ACC112 (cell line): ENCODE data around the gene TSHR.

Experiments used
- H2AFZ ChIP-seq: fragments of 200-600 bp; sonication (generic); one replicate; pipeline ENCODE4 v1.6.0; 2017; ENCODE audit warnings: antibody characterized with exemption, low read length; ENCODE audit not compliant: unreplicated experiment
- H3K27ac ChIP-seq: fragments of 200-600 bp; sonication (generic); 2 replicates; pipeline ENCODE4 v1.5.1; 2014; ENCODE audit warnings: low read depth, mild to moderate bottlenecking, antibody characterized with exemption, low read length, moderate library complexity
- H3K27me3 ChIP-seq: fragments of 200-600 bp; sonication (generic); 2 replicates; pipeline ENCODE4 v1.6.1; 2014; ENCODE audit warnings: mild to moderate bottlenecking, antibody characterized with exemption, low read length, moderate library complexity, mixed read lengths; ENCODE audit not compliant: insufficient read depth
- H3K36me3 ChIP-seq: fragments of 200-600 bp; sonication (generic); 2 replicates; pipeline ENCODE4 v1.6.1; 2016; ENCODE audit warnings: mild to moderate bottlenecking, antibody characterized with exemption, low read length, moderate library complexity, mixed read lengths; ENCODE audit not compliant: insufficient read depth
- H3K4me1 ChIP-seq: fragments of 200-600 bp; sonication (generic); one replicate; pipeline ENCODE4 v1.6.1; 2016; ENCODE audit warnings: low read length, mixed read lengths; ENCODE audit not compliant: insufficient read depth, unreplicated experiment, control insufficient read depth
- H3K4me3 ChIP-seq: fragments of 200-600 bp; sonication (generic); 2 replicates; pipeline ENCODE4 v1.5.1; 2014; ENCODE audit warnings: mild to moderate bottlenecking, low read depth, low read length
- H3K79me2 ChIP-seq: fragments of 200-600 bp; sonication (generic); one replicate; pipeline ENCODE4 v1.6.0; 2016; ENCODE audit warnings: low read length; ENCODE audit not compliant: control insufficient read depth, unreplicated experiment, insufficient read depth

Gene TSHR

GRCh38 chr14:80930836-80931389 lies 24.5 kb upstream of the TSHR start:
- H2AFZ ChIP-seq: no peak overlapping the region
- H3K79me2 ChIP-seq: peaks cover 37% of the 10 kb centered on the region
- peak overlapping the region; percentile 55 for H3K27ac ChIP-seq
- H3K36me3 ChIP-seq: peaks cover 4% of the 10 kb centered on the region; the same call in 1 of the 2 replicates
- H3K27me3 ChIP-seq: no peaks in the 10 kb centered on the region
- peak overlapping the region; percentile 26 for H3K4me3 ChIP-seq
- peaks cover 15% of the 10 kb centered on the region for H3K4me1 ChIP-seq

GRCh38 chr14:80933282-80933681 lies 22.1 kb upstream of the TSHR start:
- Histone ChIP-seq H3K36me3 (peaks cover 4% of the 10 kb centered on the region; the same call in 1 of the 2 replicates), H3K27me3 (no peaks in the 10 kb centered on the region), H3K4me3 (no peak overlapping the region), H2AFZ (no peak overlapping the region), H3K4me1 (peaks cover 15% of the 10 kb centered on the region), H3K27ac (no peak overlapping the region), H3K79me2 (peaks cover 34% of the 10 kb centered on the region)

- H3K27ac ChIP-seq: no peak overlapping the region
- peaks cover 15% of the 10 kb centered on the region for H3K4me1 ChIP-seq
- no peaks in the 10 kb centered on the region for H3K27me3 ChIP-seq
- peaks cover 4% of the 10 kb centered on the region; the same call in 1 of the 2 replicates for H3K36me3 ChIP-seq
- H3K4me3 ChIP-seq: no peak overlapping the region
- H3K79me2 ChIP-seq: peaks cover 34% of the 10 kb centered on the region
- no peak overlapping the region for H2AFZ ChIP-seq
Measured at GRCh38 chr14:80933686-80934085, 21.7 kb upstream of the TSHR start.

- Histone ChIP-seq H2AFZ (no peak overlapping the region), H3K27ac (no peak overlapping the region), H3K4me3 (peak overlapping the region; percentile 91; the same call in 1 of the 2 replicates), H3K27me3 (no peaks in the 10 kb centered on the region), H3K79me2 (peaks cover 28% of the 10 kb centered on the region), H3K36me3 (no peaks in the 10 kb centered on the region), H3K4me1 (peaks cover 20% of the 10 kb centered on the region)
Measured at GRCh38 chr14:80940146-80940545, 15.3 kb upstream of the TSHR start.

GRCh38 chr14:80941241-80942185 lies 13.9 kb upstream of the TSHR start, which contains the start of gene CEP128:
CEP128 (minus strand) TSS chr14:80941738.
- H3K79me2 ChIP-seq: peaks cover 17% of the 10 kb centered on the region
- H2AFZ ChIP-seq: peak within 1 kb of the TSS; percentile 100
- peak within 1 kb of the TSS; percentile 2; the same call in 1 of the 2 replicates for H3K27ac ChIP-seq

GRCh38 chr14:80942191-80942600 lies 13.2 kb upstream of the TSHR start:
- H3K79me2 ChIP-seq: peaks cover 17% of the 10 kb centered on the region
- peaks cover 20% of the 10 kb centered on the region for H3K4me1 ChIP-seq
- no peaks in the 10 kb centered on the region for H3K36me3 ChIP-seq
- H3K27me3 ChIP-seq: no peaks in the 10 kb centered on the region
- peak overlapping the region; percentile 2; the same call in 1 of the 2 replicates for H3K27ac ChIP-seq
- peak overlapping the region; percentile 100 for H2AFZ ChIP-seq
- H3K4me3 ChIP-seq: peak overlapping the region; percentile 91

More at GRCh38 chr14:80941241-80942185, 13.9 kb upstream of the TSHR start, which contains the start of gene CEP128:
- Histone ChIP-seq H3K27me3 (no peaks in the 10 kb centered on the region), H3K4me1 (peaks cover 20% of the 10 kb centered on the region), H3K36me3 (no peaks in the 10 kb centered on the region), H3K4me3 (peak within 1 kb of the TSS; percentile 91)

GRCh38 chr14:80944861-80945617 lies 10.4 kb upstream of the TSHR start:
- Histone ChIP-seq H3K79me2 (peaks cover 10% of the 10 kb centered on the region), H3K27ac (no peak overlapping the region), H3K4me1 (peaks cover 14% of the 10 kb centered on the region), H2AFZ (no peak overlapping the region), H3K27me3 (peaks cover 20% of the 10 kb centered on the region), H3K36me3 (no peaks in the 10 kb centered on the region), H3K4me3 (no peak overlapping the region)

- Histone ChIP-seq H3K79me2 (peaks cover 1% of the 10 kb centered on the region), H3K36me3 (no peaks in the 10 kb centered on the region), H3K27ac (no peak overlapping the region), H3K4me3 (no peak overlapping the region), H3K4me1 (peaks cover 10% of the 10 kb centered on the region), H3K27me3 (peaks cover 28% of the 10 kb centered on the region), H2AFZ (no peak overlapping the region)
Measured at GRCh38 chr14:80946187-80946586, 9.2 kb upstream of the TSHR start.

GRCh38 chr14:80946797-80947196 lies 8.6 kb upstream of the TSHR start:
- H3K27ac ChIP-seq: no peak overlapping the region
- H3K36me3 ChIP-seq: no peaks in the 10 kb centered on the region
- H2AFZ ChIP-seq: no peak overlapping the region
- no peaks in the 10 kb centered on the region for H3K79me2 ChIP-seq
- peaks cover 10% of the 10 kb centered on the region for H3K4me1 ChIP-seq
- H3K4me3 ChIP-seq: no peak overlapping the region
- H3K27me3 ChIP-seq: peaks cover 28% of the 10 kb centered on the region

- Histone ChIP-seq H3K36me3 (no peaks in the 10 kb centered on the region), H3K27me3 (peaks cover 28% of the 10 kb centered on the region), H3K27ac (no peak overlapping the region), H2AFZ (no peak overlapping the region), H3K4me3 (no peak overlapping the region), H3K4me1 (no peaks in the 10 kb centered on the region), H3K79me2 (no peaks in the 10 kb centered on the region)
Measured at GRCh38 chr14:80948291-80948690, 7.1 kb upstream of the TSHR start.
